Kidney tubule cell (primary cell): ENCODE results near the gene PDCD1LG2.
"Not testable (repeated sequence)": the region's sequence is repeated elsewhere in the genome, so short reads cannot be mapped to it uniquely, and the experiment has no call there.

Experiments used
- DNase-seq: peaks from one replicate; pipeline ENCODE4 v3.0.0-alpha.2; 2018; ENCODE audit warnings: low spot score

Gene PDCD1LG2

DNA sequence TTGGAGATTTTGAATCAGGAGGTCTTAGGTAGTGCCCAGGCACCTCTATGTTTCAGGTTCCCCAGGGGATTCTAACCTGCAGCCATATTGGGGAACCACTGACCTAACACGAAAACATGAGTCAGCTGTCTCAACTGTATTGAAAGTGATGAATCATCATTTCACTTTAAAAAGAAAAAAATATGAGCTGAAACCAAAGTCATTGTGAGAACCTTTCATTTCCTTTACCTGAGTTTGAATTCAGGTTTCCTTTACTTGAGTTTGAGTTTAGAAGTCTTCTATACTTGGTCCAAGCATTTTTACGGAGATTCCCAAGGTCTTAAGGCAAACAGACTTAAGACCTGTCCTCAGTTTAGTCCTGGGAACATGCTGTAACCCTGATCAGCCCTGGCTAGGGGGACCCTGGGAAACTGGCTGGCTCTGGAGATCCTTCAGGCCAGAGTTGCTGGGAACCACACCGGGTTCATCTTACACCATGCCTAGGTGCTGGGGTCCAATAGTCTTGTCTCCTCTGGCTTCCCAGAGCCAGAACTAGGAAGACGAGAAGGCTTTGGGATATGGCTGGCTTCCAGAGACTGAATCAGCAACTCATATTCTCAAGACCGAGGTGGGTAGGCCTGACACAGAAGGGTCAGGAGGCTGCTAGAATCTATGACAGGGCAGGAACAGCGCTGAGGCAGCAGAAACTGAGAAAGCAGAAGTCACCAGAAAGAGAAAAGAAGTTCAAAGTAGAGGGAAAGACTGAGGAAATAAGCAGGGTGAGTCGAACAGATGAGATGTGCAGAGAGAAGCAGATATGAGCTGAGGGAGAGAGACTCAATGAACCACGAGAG, 16.4 kb upstream of the PDCD1LG2 start:
- peak; percentile 95 for DNase-seq

DNA sequence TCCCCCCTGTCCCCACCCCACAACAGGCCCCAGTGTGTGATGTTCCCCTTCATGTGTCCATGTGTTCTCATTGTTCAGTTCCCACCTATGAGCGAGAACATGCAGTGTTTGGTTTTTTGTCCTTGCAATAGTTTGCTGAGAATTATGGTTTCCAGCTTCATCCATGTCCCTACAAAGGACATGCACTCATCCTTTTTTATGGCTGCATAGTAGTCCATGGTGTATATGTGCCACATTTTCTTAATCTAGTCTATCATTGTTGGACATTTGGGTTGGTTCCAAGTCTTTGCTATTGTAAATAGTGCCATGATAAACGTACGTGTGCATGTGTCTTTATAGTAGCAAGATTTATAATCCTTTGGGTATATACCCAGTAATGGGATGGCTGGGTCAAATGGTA, 15.6 kb upstream of the PDCD1LG2 start:
- not testable (repeated sequence) for DNase-seq

DNA sequence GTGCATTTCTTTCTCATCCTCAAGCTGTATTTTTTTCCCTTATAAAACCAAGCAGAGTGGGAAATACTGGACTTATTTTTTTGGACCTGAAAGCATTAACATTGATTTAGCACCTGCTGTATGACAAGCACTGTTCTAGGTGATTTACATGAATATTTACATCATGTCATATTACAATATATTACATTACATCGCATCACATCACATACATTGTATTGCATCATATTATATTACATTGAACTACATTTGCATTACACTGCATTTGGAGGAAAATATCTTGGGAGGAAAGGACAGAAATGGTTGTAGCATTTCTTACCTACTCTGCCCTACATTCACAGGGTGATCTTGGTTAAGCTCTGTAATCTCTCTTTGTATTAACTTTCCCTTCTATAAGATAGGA, 11.2 kb upstream of the PDCD1LG2 start:
- no peak for DNase-seq

DNA sequence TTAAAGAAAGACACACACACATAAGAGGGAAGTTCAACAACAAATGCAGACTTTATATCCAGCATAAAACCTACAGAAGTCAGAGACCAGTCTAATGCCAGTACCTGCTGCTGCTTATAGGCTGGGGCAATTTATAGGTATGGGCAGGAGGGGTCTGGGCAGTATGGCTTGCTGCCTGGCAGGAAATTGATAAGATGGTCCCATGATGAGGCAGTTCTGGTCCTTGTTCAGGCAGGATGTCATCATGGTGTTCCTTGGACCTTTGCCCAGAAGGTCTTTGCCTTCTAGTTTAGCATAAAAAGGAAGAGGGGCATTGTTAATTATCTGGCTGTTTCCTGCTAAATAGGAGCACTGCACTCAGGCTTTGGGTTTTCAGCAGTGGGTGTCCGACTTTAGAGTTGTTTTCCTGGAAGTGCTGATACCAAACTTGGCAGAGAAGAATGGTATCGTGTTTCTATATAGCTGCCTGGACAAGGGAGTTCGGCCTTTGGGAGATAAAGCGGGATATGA, 10.4 kb upstream of the PDCD1LG2 start:
- peak; percentile 52 for DNase-seq

DNA sequence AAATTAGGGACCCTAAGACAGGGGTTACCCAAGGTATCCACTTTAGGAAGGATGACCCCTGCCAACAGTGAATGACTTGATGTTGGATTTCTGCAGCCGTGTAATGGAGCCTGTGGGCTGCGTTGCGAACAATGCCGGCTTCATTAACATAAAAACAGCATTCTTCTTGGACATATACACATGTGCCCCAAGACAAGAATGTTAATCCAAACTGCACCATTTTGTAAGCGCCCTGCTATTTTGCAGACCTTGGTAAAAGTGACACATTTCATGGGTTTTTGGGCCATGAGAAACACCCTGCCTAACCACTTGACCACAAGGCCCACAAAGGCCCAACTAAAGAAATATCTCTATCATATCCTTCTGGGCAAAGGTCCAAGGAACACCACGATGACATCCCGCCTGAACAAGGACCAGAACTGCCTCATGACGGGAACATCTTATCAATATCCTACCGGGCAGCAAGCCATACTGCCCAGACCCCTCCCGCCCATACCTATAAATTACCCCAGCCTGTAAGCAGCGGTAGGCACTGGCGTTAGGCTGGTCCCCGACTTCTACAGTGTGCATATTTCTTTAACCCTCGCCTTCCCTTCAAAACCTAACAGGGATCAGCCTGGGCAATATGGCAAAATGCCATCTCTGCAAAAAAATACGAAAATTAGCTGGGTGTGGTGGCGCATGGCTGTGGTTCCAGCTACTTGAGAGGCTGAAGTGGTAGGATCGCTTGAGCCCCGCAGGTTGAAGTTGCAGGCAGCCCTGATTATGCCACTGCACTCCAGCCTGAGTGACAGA, 9.7 kb upstream of the PDCD1LG2 start:
- peak; percentile 53 for DNase-seq

DNA sequence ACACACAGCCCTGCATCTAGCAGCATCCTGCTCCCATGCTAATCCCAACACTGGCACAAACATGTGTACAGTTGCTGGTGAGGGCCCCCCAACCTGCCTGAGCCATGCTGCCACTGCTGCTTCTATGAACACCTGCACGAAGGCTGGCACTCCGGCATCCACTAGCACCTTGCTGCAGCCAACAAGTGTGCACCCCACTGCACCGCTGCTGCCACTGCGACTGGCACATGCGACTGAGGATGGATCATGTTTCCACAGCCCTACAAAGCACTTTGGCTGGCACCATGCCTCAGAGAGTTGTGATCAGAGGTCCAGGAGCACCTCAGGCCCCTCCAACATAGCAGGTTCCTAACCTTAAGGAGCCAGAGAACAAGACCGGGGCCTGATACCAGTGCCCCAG, 7.8 kb upstream of the PDCD1LG2 start:
- DNase-seq = no peak

DNA sequence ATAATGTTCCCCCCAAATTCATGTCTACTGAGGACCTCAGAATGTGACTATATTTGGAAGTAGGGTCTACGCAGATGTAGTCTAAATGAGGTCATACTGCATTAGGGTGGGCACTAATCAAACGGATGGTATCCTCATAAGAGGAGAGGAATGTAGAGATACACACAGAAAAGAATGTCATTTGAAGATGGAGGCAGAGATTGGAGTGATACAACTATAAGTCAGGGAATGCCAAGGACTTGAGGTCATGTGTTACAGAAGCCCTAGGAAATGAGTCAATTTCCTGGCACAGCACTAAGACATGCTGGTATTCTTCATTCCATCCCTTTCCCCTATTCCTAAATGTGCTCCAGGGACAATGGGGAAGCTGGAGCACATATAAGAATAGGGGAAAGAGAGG, 758 bp upstream of the PDCD1LG2 start:
- DNase-seq = peak; percentile 99

DNA sequence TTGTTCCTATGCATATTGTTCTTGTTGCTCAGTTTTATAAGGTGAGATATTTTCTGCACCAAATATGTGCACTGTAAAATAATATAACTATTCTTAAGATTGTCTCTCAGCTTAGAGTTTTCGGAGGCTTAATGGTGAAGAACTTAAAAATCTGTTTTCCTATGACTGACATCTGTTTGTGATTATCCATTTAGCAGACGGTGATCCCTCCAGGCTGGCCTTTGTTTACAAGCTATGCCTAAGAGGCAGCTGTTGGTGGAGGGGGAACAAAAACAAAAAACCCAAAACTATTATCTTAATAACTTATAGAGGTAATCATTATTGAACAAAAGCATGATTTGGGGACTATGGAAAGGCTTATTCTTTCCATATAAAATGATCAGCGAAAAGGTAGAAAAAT, 658 bp downstream of the PDCD1LG2 start:
- DNase-seq = no peak

DNA sequence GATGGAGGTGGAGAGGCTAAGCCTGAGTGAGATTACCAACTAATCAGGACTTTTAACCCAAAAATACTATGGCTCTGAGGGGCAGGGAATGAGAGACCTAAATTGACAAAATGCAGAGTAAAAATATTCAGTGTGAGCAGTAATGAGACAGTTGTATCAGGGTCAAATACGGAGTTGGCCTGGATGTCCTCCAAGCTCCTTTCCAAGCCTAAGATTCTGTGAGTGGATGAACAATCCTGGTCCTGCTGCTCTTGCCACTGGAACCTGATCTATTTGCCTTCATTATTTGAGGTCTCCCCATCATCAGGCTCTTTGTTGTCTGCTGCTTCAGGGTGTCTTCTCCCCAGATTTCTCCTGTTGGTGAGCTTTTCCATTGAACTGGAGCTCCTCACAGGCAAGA, 1.1 kb downstream of the PDCD1LG2 start:
- DNase-seq = no peak

DNA sequence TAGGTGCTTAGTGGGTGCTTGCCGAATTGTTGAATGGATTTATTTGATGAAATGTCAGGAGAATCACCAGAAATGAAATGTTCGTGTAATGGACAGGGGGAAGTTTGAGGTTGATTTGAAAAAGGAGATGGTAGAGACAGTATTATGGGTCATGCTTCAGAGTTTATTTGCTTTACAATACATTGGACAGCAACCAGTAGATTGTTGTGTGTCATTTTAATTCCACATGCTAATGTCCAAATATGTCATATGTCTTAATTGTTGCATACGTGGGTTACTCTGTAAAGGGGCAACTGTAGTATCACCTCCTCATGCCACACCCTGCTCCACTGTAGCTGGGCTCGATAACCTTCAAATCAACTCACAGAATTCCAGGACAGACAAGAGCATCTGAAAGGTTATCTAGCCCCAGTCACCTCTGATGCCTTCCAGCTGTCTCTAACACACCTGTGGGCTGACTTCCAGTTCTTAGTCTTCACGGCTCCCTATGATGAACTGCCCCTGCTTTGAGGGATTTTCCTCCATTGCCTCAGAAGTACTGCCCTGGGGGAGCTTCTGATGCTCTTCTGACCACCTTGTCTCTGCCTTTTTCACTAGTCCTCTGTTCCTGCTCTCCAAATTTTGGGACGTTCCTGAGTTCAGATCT, 1.7 kb downstream of the PDCD1LG2 start:
- no peak for DNase-seq

DNA sequence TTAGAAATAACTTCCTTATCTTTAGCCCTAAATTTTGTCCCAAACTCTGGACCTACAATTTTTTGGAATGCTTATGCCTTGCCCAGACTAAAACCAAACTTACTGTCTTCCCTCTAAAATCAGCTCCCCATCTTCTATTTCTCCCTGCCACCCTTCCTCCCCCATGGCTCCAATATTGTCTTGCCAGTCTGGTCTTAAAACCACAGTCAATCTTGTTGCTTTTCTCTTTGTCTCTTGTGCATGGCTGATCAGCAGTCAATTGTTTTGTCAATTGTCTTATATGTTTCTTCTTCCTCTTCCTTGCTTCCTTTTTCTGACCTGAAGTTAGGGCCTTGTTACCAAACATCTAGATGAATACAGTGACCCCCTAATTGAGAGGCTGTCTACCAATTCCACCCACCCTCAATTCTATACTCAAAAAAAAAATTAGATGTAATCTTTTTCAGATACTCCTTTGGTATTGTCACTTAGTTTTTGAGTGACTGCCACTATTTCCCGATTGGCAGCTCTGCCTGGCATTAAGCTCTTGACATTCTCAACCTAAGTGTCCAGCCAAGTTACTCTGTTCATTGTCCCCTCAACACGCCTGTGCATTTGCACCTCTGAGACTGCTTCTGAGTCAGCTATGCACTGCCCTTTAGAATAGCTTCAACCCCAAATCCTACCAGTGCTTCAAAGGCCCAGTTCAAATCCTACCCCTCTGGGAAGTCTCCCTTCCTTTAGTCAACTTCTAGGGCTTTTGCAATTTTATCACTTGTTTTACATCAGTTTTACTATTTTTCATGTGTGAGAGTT, 2.5 kb downstream of the PDCD1LG2 start:
- DNase-seq = no peak

DNA sequence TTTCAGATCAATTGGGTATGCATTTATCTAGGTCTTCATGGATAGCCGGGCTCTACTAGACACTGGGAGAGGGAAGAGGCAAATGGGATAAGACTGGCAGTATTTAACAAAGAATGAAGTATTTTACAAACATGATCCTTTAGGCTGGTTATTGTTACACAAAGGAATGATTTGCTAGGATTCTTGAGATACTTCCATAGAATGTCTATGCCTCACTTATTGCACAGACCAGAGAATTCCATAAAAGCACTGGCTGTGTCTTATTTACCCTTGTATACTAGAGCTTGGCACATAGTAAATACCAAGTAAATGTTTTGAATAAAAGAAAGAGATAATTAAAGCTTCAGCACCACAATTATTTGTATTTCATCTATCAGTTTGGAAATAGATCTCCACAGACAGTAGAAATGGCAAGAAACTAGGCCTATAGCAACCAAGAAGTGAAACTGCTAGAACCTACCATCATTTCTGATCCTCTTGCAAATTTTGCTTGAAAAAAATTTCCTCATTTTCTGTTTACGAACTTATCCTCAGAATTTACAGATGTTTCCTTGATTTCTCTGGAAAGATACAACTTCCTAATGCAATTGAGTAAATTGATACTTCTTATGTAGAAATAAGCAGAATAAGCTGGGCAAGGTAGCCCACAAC, 3.8 kb downstream of the PDCD1LG2 start:
- DNase-seq = no peak

DNA sequence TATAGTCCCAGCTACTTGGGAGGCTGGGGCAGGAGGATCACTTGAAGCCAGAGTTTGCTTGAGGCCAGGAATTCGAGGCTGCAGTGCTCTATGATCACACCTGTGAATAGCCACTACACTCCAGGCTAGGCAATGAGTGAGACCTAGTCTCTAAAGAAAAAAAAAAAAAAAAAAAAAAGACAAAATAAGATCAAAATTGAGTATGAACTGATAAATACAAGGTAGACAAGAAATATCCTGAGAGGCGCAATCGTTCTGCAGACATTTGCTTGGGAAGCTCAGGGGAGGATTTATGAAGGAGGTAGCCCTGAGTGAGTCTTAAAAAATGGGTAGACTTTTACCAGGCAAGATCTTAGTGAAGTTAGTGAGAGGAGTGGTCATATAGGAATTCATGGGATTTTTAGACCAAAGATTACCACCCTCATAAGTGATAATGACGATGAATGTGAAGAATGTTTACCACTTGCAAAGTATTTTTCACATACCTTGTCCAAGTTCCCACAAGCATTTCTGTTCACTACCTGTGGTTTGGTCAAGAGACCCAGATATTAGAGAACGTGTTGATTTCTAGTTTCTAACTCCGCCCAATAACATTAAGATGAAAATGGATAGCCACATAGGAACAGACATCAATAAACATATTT, 4.4 kb downstream of the PDCD1LG2 start:
- DNase-seq = no peak

DNA sequence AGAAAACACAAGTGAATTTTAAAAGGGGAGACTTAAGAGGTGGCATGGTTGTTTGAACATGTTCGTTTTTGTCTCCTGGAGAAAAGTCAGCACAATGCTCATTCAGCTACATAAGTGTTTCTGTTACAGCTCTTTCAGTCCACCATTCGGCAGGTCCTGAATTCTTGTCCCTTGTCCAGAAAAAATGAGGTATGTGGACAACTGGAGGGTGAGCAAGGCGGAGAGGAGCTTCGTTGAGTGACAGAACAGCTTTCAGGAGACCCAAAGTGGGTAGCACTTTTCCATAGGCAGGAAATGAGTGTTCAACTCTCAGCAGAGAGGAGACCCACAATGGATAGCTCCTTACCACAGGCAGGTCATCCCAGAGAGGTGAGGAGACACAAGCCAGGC, 4.9 kb downstream of the PDCD1LG2 start:
- no peak for DNase-seq

DNA sequence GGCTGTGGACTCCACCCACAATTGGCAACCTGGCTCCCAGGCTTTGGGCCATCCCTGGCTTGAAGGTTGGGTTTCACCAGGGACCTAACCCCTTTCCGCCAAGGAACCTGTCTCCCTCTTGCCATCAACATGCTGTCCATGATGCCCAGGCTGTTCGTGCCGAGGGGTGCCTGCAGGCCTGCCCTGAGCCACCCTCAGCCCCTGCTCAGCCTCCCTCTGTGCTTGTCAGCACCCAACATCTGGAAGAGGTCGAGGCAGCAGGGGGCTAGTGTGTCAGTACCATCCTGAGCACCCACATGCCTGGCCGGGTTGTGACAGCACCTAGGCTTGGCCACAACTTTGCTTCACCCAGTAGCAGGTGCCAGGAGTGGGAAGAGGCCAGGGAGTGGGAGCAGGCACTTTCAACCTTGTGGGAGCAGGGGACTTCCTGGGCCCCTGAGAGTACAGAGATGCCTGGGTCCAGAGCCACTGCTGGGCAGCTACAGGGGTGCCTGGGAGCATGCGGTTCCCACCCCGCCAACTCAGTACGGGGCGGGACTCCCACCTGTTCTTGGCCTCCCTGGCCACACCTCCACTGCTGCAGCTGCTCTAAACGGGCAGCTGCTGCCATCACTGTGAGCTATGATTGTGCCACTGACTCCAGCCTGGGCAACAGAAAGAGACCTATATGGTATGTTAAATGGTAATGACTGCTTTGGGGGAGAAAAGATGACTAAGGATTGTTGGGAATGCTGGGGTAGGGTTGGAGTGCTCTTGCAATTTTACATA, 6.3 kb downstream of the PDCD1LG2 start:
- DNase-seq = no peak

DNA sequence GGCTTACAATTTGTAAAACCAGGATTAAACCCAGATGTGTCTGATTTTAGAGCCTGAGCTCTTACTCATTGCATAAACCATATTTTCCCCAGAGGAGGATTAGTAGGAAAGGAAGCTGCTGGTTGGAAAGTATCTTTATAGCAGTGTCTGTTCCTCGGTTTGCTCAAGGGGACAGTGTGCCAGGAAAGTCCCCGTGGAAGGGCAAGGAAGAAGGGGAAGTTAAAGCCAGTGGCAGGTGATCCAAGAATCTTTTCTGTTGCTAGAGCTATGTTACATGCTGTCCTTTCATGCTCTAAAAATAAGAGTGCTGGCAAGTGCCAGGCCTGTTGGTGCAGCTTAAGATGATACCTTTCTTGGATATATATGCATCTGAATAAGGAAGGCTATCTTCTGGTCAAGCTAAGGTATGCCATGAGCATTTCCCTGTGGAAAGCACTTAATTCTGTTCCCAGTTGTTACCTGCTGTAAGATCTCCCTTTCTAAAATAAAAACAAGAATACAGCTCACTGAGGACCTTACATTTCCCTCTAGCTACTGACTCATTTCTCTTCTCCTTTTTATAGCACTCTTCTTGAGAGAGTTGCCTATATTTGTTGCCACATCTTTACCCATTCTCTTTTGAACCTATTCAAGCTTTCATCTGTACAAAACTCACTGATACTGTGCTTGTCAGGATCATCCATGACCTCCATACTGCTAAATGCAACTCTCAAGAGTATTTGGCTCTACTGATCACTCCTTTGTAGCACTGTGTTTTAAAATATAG, 8.0 kb downstream of the PDCD1LG2 start:
- DNase-seq = no peak

DNA sequence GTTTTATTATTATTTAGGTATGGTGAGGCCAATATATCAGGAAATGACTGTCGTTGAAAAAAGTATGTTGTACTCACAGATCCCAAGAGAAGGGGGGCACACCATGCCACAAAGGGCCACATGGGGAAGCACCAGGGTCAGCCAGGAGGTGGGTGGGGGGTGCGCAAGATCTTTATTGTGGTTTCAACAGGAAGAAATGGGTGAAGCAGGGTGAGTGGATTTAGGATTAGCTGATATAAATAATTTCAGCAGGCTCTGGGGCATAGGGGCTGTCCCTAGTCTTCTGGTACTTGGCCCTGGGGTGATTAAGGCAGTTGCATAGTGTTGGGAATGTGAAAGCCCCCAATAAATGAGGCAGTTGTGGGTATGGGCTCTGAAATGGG, 8.6 kb downstream of the PDCD1LG2 start:
- no peak for DNase-seq

DNA sequence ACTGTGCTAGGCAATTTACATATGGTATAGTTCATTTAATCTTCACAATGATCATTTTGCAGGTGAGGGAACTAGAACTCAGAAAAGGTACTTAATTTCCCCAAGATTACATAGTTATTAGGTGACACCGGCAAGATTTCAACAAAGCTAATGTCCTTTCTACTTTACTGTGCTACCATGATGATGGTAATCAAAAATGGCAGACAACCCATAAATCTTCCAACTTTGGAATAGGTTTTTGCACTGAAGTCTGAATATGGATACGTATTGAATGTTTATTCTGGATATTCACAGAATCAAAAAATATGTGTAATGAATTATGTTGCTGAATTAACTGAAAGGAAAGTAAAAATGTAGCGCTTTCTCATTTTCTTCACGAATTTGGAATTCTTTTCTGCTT, 13.8 kb downstream of the PDCD1LG2 start:
- DNase-seq = no peak

DNA sequence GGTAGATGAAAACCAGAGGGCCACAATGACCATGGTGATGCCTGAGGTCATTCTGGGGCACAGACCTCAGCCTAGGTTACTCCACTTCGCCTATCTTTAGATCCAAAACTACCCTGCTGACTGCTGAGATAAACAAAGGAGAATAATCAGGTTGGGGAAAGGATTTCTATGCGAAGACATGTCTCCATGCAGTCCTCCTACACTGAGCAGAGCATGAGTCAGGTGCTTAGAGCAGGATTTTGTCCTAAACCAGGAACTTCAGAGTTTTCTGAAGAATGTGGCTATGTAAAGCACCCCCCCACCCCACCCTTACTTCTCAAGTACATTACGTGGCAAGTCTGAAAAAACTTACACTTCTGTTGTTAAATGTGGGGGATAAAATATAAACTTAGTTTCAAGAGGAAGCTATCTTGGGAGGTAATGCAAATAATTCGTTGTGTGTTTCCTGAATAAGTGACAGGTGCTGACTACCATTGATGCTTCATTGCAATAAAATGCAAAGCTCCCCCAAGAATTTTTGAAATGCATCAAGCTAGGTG, 19.4 kb downstream of the PDCD1LG2 start:
- DNase-seq = peak; percentile 88
